Measurements from ENCODE around the gene SLCO4A1.

The SLCO4A1 gene

DNA sequence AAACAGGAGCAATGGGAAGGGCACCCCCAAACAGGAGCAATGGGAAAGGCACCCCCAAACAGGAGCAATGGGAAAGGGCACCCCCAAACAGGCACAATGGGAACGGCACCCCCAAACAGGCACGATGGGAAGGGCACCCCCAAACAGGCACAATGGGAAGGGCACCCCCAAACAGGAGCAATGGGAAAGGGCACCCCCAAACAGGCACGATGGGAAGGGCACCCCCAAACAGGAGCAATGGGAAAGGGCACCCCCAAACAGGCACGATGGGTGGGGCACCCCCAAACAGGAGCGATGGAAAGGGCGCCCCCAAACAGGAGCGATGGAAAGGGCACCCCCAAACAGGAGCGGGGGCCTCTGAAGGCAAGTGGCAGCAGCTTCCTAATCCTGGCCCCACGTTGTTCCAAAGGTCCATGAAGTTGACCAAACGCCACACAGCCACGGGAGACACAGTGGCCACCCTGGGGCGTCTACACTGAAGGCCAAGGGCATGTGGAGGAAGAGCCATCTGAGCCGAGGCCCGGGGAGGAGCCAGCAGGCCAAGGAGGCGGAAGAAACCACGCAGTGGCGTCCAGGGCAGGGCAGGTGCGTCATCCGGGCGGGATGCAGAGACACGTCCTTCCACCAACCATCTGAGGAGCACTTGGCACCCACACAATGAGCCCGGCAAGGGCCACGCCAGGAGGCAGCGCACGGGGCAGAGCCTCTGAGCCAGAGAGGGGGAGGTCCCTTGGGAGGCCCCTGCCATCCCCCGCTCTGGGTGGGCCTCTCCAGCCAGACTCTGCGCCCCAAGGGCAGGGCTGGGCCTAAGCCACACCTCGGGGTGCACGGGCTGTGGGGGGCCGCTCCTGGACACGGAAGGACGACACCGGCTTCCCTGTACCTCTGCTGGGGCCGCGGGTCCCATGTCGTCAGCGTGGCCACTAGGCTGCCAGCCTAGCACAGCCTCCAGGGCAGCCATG is 44.8 kb downstream of the SLCO4A1 start:
- DNase-seq (ENCODE audit: low read depth) = no peak

DNA sequence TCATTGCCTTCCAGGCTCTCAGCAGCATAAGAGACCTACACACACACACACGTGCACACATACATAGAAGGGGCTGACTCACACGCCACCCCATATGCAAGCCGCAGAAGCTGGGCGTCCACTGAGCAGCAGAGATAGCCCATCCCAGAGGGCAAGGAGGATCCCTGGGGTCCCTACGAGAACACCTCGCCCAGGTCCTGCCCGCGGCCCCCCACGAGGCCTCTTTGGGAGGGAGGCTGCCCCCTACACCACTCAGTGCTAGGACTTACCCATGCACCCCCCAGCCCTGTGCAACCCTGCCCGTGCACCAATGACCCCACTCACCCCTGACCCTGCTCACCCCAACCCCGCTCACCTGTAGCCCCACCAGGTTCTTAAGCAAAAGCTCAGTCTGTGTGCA is 45.8 kb downstream of the SLCO4A1 start:
- no peak for DNase-seq (ENCODE audit: low read depth)

- DNase-seq (ENCODE audit: low read depth) = no peak
Measured at GRCh38 chr20:62688855-62689460, 46.7 kb downstream of the SLCO4A1 start.

- no peak for DNase-seq (ENCODE audit: low read depth)
Measured at GRCh38 chr20:62689861-62690260, 47.6 kb downstream of the SLCO4A1 start.

DNA sequence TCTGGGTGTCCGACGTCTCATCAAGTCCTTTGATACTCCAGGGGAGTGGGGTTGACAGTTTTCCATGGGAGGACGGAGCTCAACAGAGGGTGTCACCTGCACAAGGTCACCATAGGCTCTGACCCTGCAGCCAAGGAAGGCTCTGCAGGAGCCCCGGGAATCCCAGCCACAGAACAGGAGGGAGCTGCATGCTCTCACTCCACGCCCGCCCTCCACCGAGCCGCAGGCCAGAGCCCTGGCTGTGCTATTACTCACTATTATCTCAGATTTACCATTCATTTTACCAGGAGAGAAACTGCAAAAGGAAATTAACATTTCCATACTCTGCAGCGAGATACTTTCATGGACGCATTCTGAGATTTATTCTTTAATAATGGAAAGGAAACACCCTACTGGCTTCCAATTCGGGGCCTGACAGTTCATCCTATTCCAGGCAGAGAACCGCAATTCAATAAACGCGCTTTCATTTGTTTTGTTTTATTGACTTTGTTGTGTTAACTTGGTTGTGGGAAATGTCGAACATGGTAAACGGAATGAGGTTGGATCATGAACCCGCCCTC is 48.0 kb downstream of the SLCO4A1 start:
- DNase-seq (ENCODE audit: low read depth) = no peak

GRCh38 chr20:62691487-62691886 is 49.2 kb downstream of the SLCO4A1 start:
- DNase-seq (ENCODE audit: low read depth) = no peak

DNA sequence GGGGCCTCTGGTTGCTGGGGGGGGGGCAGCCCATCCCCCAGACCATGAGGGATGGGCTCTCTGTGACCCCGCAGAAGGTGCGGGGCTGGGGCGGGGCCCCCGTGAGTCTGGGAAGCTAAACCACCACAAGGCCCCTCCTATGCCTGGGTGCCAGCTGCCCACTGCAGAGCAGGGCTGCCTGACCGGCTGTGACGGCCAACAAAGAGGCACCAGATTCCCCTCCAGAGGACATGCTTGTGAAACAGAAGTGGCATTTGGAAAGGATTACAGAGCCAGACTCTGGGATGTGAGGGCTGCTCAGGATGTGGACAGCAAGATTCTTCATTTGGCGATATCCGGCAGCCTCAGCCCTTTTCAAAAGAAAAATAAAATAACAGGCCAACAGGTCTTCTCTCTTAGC is 49.9 kb downstream of the SLCO4A1 start:
- DNase-seq (ENCODE audit: low read depth) = no peak

DNA sequence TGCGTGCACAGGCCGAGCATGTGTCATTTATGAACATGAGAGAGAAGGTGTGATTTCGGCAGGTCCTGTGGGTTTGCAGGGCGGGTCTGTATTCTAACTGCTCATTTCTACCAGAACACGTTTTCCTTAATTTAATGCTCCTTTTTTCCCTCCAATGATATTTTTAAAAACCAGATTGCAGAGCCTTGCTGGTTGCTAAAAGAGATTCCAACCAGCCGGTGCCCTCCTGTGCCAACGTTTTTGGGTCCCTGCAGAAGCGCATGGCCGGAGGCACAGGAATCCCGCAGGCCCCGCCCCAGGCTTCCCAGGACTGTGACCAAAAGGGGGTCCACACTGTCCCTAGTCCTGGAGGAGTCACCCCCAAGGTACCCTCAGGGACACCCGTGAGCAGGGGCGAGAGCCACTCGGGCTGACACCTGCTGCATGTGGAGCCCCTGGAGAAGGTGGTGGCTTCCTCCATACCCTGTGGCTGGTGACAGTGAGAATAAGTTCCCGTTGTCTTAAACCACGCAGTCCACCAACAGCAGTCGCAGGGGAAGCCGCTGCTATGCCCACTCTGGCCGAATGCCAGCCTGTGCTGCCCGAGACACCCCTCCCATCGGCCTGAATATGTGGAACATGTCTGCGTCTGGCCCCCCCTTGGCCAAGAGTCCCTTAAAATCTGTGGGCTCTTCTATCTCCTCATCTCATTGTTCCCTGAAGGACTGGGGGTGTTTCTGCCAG is 50.7 kb downstream of the SLCO4A1 start:
- DNase-seq (ENCODE audit: low read depth) = no peak

DNA sequence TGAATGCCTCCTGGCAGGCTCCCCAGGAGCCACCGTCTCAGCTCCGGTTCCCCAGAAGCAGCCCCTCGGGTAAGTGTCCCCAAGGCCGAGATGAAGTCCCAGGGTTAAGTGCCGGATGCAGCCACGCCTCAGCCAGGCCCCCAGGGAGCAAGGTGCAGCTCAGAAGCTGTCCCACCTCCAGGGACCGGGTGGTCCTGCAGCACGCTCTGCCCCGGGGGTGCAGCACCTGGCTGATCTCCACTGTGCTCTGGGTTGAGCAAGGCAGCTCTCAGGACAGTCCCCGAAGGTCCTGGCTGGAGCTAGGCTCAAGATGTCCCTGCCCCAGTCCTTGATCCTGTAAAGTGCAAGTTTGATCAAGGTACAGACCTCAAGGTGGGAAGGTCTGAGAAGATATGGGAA is 51.2 kb downstream of the SLCO4A1 start:
- DNase-seq (ENCODE audit: low read depth) = no peak

DNA sequence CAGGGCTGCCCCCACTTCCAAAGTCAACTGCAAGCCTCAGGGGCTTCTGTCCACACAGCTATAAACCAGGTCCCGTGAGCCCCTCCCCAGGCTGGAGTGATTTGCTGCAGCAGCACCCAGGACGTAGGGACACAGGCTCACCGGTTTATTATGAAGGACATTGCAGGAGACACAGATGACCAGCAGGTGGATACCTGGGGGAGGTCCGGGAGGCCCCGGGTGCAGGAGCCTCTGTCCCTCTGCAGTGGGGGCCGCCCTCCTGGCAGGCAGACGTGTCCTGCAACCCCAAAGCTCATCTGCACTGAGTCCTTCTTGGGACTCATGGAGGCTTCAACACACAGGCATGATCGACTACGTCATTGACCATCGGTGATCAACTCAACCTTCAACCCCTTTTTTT is 51.8 kb downstream of the SLCO4A1 start:
- DNase-seq (ENCODE audit: low read depth) = no peak

DNA sequence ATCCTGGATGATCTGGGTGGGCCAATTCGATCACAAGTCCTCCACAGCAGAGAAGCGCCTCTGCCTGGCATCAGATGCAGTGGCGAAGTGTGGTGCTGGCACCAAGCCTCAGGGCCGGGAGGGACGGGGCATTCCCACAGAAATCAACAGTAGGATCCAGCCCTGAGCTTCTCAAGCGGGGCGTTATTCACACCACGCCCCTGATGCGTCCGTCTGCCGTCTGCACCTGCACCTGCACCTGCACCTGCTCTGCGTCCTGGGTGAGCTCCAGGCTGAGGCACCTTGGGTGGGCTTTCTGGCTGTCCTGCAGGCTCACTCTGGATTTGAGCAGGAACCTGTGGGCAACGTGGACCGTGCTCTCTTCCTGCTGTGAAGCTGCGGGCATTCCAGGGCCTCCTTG is 52.6 kb downstream of the SLCO4A1 start:
- no peak for DNase-seq (ENCODE audit: low read depth)

- DNase-seq (ENCODE audit: low read depth) = no peak
Measured at GRCh38 chr20:62695448-62696414, 53.4 kb downstream of the SLCO4A1 start.

DNA sequence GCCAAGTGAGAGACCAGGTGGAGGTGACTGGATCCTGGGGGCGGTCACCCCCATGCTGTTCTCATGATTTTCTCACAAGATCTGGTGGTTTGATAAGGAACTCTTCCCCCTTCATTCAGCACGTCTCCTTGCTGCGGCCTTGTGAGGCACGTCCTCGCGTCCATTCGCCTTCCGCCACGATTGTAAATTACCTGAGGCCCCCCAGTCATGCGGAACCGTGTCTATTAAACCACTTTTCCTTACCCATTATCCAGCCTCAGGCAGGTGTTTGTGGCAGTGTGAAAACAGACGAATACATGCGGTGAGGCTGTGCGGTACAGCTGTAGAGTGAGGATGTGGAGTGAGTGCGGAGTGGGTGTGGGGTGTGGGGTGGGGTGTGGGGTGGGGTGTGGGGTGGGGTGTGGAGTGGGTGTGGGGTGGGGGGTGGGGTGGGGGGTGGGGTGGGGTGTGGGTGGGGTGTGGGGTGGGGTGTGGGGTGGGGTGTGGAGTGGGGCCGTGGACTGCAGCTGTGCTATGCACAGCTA is 54.2 kb downstream of the SLCO4A1 start:
- no peak for DNase-seq (ENCODE audit: low read depth)

- DNase-seq (ENCODE audit: low read depth) = no peak
Measured at GRCh38 chr20:62696989-62697388, 54.7 kb downstream of the SLCO4A1 start.

- DNase-seq (ENCODE audit: low read depth) = no peak
Measured at GRCh38 chr20:62697468-62697912, 55.2 kb downstream of the SLCO4A1 start.

- DNase-seq (ENCODE audit: low read depth) = no peak
Measured at GRCh38 chr20:62698231-62698630, 55.9 kb downstream of the SLCO4A1 start.

DNA sequence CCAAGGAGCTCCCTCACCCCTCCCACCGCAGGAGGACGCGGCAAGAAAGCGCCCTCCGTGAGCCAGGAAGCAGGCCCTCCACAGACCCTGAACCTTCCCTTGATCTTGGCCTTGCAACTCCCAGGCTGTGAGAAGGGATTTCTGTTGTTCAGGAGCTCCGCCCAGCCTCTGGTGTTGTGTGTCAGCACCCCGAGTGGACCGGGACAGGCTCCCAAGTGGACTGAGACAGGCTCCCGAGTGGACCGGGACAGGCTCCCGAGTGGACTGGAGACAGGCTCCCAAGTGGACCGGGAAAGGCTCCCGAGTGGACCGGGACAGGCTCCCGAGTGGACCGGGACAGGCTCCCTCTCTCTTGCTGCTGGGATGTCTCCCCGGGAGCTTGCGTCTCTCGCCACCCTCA is 57.0 kb downstream of the SLCO4A1 start:
- DNase-seq (ENCODE audit: low read depth) = no peak

GRCh38 chr20:62699741-62700140 is 57.4 kb downstream of the SLCO4A1 start:
- no peak for DNase-seq (ENCODE audit: low read depth)

GRCh38 chr20:62700261-62700930 is 58.1 kb downstream of the SLCO4A1 start:
- no peak for DNase-seq (ENCODE audit: low read depth)

Data from stimulated activated CD8-positive, alpha-beta memory T cell treated with anti-CD3 and anti-CD28 coated beads, Interleukin-12 subunit alpha, Interleukin-12 subunit beta, amount 100 ng/mL, for 4 hours (primary cell).